ENCODE results near the gene MORN5. TPM values are rescaled to one million over a fixed set of nuclear protein-coding genes. Genes with fewer than 3 reads are reported as not detected.

Gene MORN5
- total RNA-seq, 2 donors from 2014 or later, result 0.82 TPM; not detected in 1

DNA sequence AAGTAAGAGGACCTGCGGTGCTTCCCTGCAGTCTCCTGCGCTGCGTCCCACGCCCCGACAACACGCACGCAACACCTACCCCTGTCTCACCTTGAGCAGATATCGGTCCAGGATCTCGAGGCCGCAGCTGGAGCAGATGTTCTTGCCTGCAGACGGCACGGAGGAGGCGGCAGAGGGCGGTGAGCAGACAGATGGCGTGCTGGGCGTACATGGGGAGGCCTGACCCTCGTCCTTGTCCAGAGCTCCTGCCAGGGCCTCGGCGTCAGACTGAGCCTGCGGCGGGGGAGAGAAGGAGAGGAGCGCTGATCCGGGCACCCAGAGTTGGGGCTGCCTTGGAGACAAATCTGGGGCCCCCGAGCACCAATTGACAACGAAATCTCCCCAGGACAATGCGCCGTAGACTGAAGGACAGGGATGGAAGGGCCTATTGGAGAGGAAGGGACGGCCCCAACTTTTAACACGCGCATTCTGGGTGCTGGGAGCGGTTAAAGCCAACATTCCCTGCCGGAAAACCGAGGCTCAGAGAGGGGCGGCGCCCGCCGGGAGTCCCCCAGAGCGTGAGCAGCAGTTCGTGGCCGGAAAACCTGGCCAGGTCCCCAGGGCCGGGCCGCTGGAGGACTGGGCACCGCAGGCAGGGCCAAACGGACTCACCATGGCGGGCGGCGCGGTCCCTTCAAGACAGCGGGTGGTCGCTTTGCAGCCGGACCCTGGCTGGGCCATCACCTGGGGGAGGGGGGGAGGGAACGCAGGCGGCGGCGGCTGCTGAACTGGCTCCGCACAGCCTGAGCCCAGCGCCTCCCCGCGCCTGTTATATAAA is 67.3 kb downstream of the MORN5 start:
- ATAC-seq, result no peak
- H3K27ac Mint-ChIP-seq, result no peak overlapping the region

GRCh38 chr9:122227575-122227900 is 67.8 kb downstream of the MORN5 start:
- Mint-ChIP-seq H3K27ac (no peak overlapping the region), H3K9me3 (no peaks in the 10 kb centered on the region), H3K36me3 (no peaks in the 10 kb centered on the region)
- no peak for DNase-seq (ENCODE audit: low spot score in 2 of 2)
- no peak for ATAC-seq

More for the DNA sequence above, 67.3 kb downstream of the MORN5 start:
- peak in 1 of 2 donors; percentile 47 for DNase-seq (ENCODE audit: low spot score in 2 of 2)
- H3K36me3 Mint-ChIP-seq, result no peaks in the 10 kb centered on the region
- no peaks in the 10 kb centered on the region for H3K9me3 Mint-ChIP-seq

DNA sequence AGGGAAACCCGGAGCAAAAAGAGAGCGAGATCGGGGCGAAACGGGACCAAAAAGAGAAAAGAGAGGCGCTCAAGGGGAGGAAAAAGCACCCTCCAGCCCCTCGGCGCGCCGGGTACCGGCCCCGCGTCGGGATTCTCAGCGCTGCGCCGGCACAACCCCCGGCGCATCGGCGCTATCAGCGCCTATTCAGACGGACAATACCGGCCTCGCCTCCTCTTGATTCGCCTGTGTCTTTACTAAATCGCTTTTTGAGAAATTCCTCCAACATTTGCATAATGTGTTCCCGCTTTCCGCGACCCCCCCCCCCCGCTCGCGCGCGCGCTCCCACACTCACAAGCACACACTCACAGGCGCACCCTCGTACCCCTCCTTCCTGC is 68.5 kb downstream of the MORN5 start:
- DNase-seq (ENCODE audit: low spot score in 2 of 2), result peak in 1 of 2 donors; percentile 31
- ATAC-seq, result peak in 1 of 2 donors; percentile 27
- Mint-ChIP-seq H3K36me3 (no peaks in the 10 kb centered on the region), H3K9me3 (no peaks in the 10 kb centered on the region), H3K27ac (no peak overlapping the region)

DNA sequence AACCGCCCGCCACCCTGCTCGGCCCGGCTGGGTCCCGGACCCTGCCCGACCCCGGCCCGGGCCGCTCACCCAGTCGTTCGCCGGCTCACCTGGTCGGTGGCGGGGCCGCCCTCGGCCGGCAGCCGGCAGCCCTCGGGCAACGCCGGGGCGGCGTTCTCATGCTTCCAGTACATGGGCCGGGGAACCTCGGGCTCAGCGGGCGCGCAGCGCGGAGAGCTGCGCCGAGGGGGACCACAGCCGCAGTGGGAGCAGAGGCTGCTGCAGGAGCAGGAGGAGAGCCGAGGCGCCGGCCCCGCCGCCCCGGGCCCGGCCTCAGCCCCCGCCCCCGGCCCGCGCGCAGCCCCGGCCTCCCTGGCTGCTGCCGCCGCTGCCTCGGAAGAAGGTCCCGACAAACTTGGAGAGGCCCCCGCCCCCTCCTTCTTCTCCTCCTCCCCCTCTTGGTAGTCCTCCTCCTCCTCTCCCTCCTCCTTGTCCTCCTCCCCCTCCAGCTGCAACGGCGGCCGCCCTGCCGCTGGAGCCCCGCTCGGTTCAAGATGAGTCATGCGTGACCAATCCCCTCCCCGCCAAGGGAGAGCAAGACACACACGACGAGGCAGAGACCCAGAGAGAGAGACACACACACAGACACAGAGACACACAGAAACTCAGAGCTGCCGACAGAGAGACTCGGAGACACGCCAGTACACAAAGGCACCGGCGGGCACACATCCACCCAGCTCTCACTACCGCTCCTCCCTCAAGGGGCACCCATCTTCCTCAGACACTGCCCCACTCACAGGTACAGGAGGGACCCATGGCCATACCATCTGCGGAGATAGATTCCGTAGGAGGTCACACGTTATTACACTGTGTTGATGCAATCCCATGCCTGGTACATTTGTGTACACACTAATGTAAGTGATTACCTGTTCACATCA is 69.1 kb downstream of the MORN5 start, which contains the start of gene LHX6:
Gene LHX6, minus strand, starts transcription at position 390 of the 917 bp plus-strand sequence. Its CDS starts 217 bp downstream, at position 173.
- Mint-ChIP-seq H3K9me3 (no peaks in the 10 kb centered on the region), H3K27ac (no peak within 1 kb of the TSS), H3K36me3 (no peaks in the 10 kb centered on the region)
- peak in 1 of 2 donors; percentile 45 for ATAC-seq
- peak in 1 of 2 donors; percentile 46 for DNase-seq (ENCODE audit: low spot score in 2 of 2)

DNA sequence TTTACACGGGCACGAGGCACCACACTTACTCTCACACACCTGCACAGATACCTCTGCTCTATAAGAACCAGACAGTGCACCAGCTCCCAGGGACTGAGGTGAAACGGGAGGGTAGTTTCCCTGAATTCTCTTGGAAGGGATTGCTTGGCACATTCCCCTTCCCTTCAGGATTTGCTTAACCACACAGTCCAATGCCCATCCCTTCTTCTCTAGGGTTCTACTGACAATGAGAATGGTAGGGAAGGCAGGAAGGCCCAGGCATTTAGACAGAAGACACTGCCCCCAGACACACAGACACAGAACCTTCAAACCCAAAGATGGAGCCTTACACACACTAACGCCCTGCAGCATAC is 69.8 kb downstream of the MORN5 start:
- DNase-seq (ENCODE audit: low spot score in 2 of 2), result no peak
- no peaks in the 10 kb centered on the region for H3K36me3 Mint-ChIP-seq
- ATAC-seq, result no peak
- no peaks in the 10 kb centered on the region for H3K9me3 Mint-ChIP-seq
- no peak overlapping the region for H3K27ac Mint-ChIP-seq

DNA sequence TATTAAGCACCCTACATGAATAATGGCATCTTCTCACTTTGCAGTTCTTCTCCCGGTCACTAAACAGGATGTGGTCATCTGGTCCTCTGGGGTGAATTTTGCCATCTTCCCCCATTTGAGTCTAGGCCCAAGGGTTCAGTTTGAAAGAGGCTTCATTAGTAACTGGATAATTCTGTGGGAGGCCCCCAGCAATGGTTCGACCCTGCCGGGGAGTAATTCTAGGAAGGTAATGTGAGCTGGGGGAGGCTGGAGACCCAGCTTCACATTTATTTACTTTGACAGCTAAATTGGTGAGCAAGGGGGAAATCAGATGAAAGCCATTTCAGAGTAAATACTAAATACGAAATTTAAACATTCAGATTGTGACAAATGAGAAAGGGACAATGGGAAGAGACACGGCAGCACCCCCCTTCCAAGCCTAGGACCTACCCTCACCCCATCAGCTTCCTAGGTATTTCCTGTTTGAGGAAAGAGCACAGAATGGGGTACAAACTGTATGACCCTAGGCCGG is 73.1 kb downstream of the MORN5 start:
- DNase-seq (ENCODE audit: low spot score in 2 of 2) (no peak), ATAC-seq (no peak)
- Mint-ChIP-seq H3K9me3 (no peaks in the 10 kb centered on the region), H3K27ac (no peak overlapping the region), H3K36me3 (no peaks in the 10 kb centered on the region)

DNA sequence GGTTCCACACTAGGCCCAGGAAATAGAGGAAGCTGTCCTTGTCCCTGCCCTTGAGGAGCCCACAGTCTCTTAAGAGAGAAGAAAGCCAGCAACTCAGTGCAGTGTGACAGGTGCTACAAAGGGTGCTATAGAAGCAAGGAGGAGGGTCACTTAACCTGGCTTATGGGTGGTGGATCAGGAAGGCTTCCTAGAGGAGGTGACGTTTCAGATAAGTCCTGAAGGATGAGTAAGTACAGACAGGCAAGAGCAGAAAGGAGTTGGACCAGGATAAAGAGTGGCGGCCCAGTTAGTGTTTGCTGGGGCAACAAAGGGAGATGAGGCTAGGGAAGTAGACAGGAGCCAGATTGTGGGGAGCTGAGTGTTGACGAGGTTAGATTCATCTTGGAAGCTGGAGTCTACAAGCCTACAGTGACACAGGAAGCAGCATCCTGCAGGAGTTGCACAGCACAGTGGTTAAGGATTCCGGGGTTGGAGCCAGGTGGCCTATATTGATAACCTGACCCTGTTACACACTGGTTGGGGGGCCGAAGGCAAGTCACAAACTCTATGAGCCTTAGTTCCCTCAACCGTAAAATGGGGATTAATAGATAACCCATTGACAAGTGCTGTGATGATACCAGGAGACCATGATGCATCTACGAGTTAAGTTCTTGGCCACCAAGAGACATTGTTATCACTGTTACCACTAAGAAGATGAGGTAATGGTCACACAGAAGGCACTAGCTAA is 74.5 kb downstream of the MORN5 start:
- H3K27ac Mint-ChIP-seq, result no peak overlapping the region
- H3K36me3 Mint-ChIP-seq, result no peaks in the 10 kb centered on the region
- H3K9me3 Mint-ChIP-seq, result no peaks in the 10 kb centered on the region
- no peak for DNase-seq (ENCODE audit: low spot score in 2 of 2)
- no peak for ATAC-seq

DNA sequence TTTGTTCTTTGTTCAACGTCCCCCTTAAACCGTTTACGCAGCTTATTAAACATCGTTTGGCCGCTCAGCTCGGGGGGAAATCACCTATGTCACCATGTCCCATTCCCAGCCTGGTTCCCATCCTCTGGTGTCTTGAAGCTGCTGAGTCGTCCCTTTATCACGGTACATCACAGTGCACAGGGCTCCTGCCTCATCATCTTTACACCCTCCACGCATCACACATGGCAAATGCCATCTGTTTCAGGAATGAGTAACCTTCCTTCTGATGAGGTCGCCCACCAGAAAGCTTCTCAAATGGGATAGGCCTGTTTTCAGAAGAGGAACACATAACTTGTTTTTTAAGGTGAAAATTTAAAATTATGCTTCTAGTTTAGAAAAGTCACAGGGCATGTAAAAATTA is 77.0 kb downstream of the MORN5 start:
- ATAC-seq (no peak), DNase-seq (ENCODE audit: low spot score in 2 of 2) (no peak)
- H3K9me3 Mint-ChIP-seq, result no peaks in the 10 kb centered on the region
- peaks cover 0 to 4% of the 10 kb centered on the region in 2 donors for H3K36me3 Mint-ChIP-seq
- H3K27ac Mint-ChIP-seq, result no peak overlapping the region

DNA sequence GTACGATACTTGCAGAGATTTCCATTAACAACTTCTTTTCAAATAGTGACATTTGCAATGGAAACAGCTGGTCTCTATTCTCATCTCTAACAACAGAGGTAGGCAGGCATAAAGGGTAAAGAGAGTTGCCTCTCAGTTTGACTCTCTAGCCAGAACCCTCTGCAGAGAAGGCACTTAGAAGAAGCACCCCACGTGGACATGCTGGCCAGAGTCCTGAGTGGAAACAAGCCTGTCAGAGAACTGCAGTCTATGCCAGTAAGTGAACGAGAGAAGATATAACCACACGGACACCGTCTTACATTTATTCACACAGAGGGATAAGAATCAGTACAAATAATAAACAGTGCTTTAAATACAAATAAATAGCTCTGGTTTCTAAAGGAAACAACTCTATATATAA is 80.0 kb downstream of the MORN5 start:
- ATAC-seq (no peak), DNase-seq (ENCODE audit: low spot score in 2 of 2) (no peak)
- no peak overlapping the region for H3K27ac Mint-ChIP-seq
- H3K36me3 Mint-ChIP-seq, result peaks cover 4 to 8% of the 10 kb centered on the region in 2 donors
- no peaks in the 10 kb centered on the region for H3K9me3 Mint-ChIP-seq

GRCh38 chr9:122244349-122244748 is 84.6 kb downstream of the MORN5 start:
- H3K27ac Mint-ChIP-seq, result no peak overlapping the region
- ATAC-seq (no peak), DNase-seq (ENCODE audit: low spot score in 2 of 2) (no peak)
- peaks cover 4 to 20% of the 10 kb centered on the region in 2 donors for H3K36me3 Mint-ChIP-seq
- H3K9me3 Mint-ChIP-seq, result no peaks in the 10 kb centered on the region

- peaks cover 10 to 22% of the 10 kb centered on the region in 2 donors for H3K36me3 Mint-ChIP-seq
- no peaks in the 10 kb centered on the region for H3K9me3 Mint-ChIP-seq
- DNase-seq (ENCODE audit: low spot score in 2 of 2) (no peak), ATAC-seq (no peak)
- H3K27ac Mint-ChIP-seq, result no peak overlapping the region
Observed at GRCh38 chr9:122246666-122247065, 87.0 kb downstream of the MORN5 start.

- Mint-ChIP-seq H3K9me3 (no peaks in the 10 kb centered on the region), H3K27ac (no peak overlapping the region), H3K36me3 (peaks cover 10 to 18% of the 10 kb centered on the region in 2 donors)
- ATAC-seq (no peak), DNase-seq (ENCODE audit: low spot score in 2 of 2) (no peak)
Observed at GRCh38 chr9:122248448-122248865, 88.7 kb downstream of the MORN5 start.

Other genes starting within 250 kb of the MORN5 start
- 1 to 10 TPM in 1 of 2 donors, under 1 TPM in 1; 0.39 to 2.1 TPM for gene TTLL11, start 66.6 kb upstream of the MORN5 start, total RNA-seq
- gene NDUFA8, start 129 bp upstream of the MORN5 start, total RNA-seq, result 10 to 100 TPM; 40.7 to 58.2 TPM
- under 1 TPM in 1 of 2 donors, not detected in 1; 0.10 TPM for gene LHX6, start 69.0 kb downstream of the MORN5 start, total RNA-seq
- gene RBM18, start 104.9 kb downstream of the MORN5 start, total RNA-seq, result 10 to 100 TPM; 22.7 to 39.8 TPM
- 10 to 100 TPM; 44.9 to 65.7 TPM for gene MRRF, start 105.0 kb downstream of the MORN5 start, total RNA-seq
- gene PTGS1, start 211.1 kb downstream of the MORN5 start, total RNA-seq, result under 1 TPM; 0.25 to 0.54 TPM